ENCODE measurements around the gene PRDM2.

Gene PRDM2

GRCh38 chr1:13752852-13753251 lies 52.9 kb downstream of the PRDM2 start:
- Histone ChIP-seq H3K9ac (ENCODE audit: low read length) (no peak overlapping the region; the same call in 1 of the 2 replicates), H2AFZ (ENCODE audit: low read length) (no peak overlapping the region), H3K36me3 (ENCODE audit: insufficient read depth, low read length) (peaks cover 68% of the 10 kb centered on the region), H3K27ac (ENCODE audit: low read depth, low read length, poor library complexity, severe bottlenecking) (peak overlapping the region; percentile 34), H3K79me2 (ENCODE audit: insufficient read depth, low read length) (peaks cover 91% of the 10 kb centered on the region), H3F3A (ENCODE audit: insufficient read depth, low read length) (no peaks in the 10 kb centered on the region), H3K9me2 (ENCODE audit: low read depth, low read length) (no peaks in the 10 kb centered on the region), H4K20me1 (ENCODE audit: insufficient read depth, low read length) (peaks cover 9% of the 10 kb centered on the region), H3K4me3 (ENCODE audit: low read depth, low read length, poor library complexity, severe bottlenecking) (peak overlapping the region; percentile 89), H3K4me2 (ENCODE audit: low read length) (peak overlapping the region; percentile 94), H3K4me1 (ENCODE audit: insufficient read depth, low read length, severe bottlenecking) (peaks cover 85% of the 10 kb centered on the region), H3K27me3 (ENCODE audit: insufficient read depth, low read length) (no peaks in the 10 kb centered on the region), H3K9me3 (ENCODE audit: low read length) (no peaks in the 10 kb centered on the region)
- TF ChIP-seq EZH2 (IDR thresholded peaks at IDR 0.05; ENCODE audit: borderline replicate concordance, low read length), result no peak
- TF ChIP-seq, protein P1, sequence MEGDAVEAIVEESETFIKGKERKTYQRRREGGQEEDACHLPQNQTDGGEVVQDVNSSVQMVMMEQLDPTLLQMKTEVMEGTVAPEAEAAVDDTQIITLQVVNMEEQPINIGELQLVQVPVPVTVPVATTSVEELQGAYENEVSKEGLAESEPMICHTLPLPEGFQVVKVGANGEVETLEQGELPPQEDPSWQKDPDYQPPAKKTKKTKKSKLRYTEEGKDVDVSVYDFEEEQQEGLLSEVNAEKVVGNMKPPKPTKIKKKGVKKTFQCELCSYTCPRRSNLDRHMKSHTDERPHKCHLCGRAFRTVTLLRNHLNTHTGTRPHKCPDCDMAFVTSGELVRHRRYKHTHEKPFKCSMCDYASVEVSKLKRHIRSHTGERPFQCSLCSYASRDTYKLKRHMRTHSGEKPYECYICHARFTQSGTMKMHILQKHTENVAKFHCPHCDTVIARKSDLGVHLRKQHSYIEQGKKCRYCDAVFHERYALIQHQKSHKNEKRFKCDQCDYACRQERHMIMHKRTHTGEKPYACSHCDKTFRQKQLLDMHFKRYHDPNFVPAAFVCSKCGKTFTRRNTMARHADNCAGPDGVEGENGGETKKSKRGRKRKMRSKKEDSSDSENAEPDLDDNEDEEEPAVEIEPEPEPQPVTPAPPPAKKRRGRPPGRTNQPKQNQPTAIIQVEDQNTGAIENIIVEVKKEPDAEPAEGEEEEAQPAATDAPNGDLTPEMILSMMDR (IDR thresholded peaks at IDR 0.05; ENCODE audit: low read length), result no peak

DNA sequence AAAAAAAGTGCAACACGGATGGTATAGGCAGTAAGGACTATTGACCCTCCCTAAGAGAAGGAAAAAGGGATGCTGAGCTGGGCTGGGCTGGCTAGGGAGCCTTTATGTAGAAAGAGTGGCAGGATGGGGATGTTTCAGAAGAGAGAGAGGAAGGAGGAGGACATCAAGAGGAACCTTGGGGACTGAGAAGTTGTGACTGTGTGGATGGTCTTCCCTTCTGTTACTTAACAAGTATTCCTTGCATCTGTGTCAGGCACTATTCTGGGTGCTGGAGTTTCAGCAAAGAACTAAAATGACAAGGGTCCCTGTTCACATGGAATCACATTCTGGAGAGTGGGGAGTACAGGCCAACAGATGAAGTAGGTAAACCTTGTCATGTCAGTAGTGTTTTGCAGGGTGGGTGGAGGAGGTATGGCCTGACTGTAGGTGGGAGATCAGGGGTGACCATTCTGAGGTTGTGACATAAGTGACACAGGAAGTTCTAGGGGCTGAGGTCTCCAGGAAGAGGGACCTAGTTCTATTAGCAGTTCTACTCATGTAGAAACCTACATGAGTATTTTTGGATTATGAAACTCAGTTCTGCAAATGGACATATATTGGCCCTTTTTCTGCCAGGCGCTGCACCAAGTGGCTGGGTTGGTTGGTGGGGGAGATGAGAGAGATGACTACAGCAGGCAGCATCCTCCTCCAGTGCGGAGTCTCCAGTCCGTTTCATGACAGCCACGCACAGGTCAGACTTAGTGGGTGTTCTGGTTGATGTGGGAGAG lies 53.8 kb downstream of the PRDM2 start:
- Histone ChIP-seq H3K27me3 (ENCODE audit: insufficient read depth, low read length) (no peaks in the 10 kb centered on the region), H3K36me3 (ENCODE audit: insufficient read depth, low read length) (peaks cover 71% of the 10 kb centered on the region), H3F3A (ENCODE audit: insufficient read depth, low read length) (no peaks in the 10 kb centered on the region), H3K27ac (ENCODE audit: low read depth, low read length, poor library complexity, severe bottlenecking) (peak overlapping the region; percentile 53), H3K4me2 (ENCODE audit: low read length) (peak overlapping the region; percentile 94; the same call in 1 of the 2 replicates), H3K9me3 (ENCODE audit: low read length) (no peaks in the 10 kb centered on the region), H3K9ac (ENCODE audit: low read length) (no peak overlapping the region), H3K4me1 (ENCODE audit: insufficient read depth, low read length, severe bottlenecking) (peaks cover 85% of the 10 kb centered on the region), H2AFZ (ENCODE audit: low read length) (no peak overlapping the region), H4K20me1 (ENCODE audit: insufficient read depth, low read length) (peaks cover 9% of the 10 kb centered on the region), H3K4me3 (ENCODE audit: low read depth, low read length, poor library complexity, severe bottlenecking) (peak overlapping the region; percentile 28), H3K9me2 (ENCODE audit: low read depth, low read length) (no peaks in the 10 kb centered on the region), H3K79me2 (ENCODE audit: insufficient read depth, low read length) (peaks cover 92% of the 10 kb centered on the region)
- no peak for TF ChIP-seq EZH2 (IDR thresholded peaks at IDR 0.05; ENCODE audit: borderline replicate concordance, low read length)
- TF ChIP-seq, protein P1 (IDR thresholded peaks at IDR 0.05; ENCODE audit: low read length), result no peak

DNA sequence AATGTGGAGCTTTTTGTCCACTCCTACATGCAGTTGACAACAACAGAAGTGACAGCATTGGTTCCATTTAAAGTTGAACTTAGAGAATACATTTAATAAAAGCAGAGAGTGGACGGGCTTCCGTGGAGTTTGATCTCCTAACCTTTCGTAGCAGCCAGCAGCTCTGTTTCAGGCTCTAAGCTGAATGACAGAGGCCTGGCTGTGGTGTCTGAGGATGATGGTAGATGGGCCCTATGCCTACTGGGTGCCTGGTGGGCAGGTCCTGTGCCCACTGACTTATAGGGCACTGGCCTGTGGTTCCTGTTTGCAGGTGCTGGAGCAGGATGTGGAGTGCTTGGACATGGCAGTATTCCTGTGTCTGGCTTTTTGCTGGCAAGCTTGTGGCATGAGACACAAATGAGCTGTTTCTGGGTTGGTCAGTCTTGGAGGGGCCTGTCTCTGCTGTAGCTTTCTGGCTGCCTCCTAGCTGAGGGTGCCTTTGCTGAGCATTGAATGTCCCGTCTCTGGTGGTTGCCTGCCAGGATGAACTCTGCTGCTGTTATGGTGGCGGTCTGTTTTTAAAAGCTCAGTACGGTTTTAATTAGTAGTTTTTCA lies 54.6 kb downstream of the PRDM2 start:
- Histone ChIP-seq H3K79me2 (ENCODE audit: insufficient read depth, low read length) (peaks cover 99% of the 10 kb centered on the region), H3K4me1 (ENCODE audit: insufficient read depth, low read length, severe bottlenecking) (peaks cover 92% of the 10 kb centered on the region), H3F3A (ENCODE audit: insufficient read depth, low read length) (no peaks in the 10 kb centered on the region), H3K27me3 (ENCODE audit: insufficient read depth, low read length) (no peaks in the 10 kb centered on the region), H3K9me2 (ENCODE audit: low read depth, low read length) (no peaks in the 10 kb centered on the region), H3K4me2 (ENCODE audit: low read length) (peak overlapping the region; percentile 94; the same call in 1 of the 2 replicates), H4K20me1 (ENCODE audit: insufficient read depth, low read length) (peaks cover 9% of the 10 kb centered on the region), H3K9ac (ENCODE audit: low read length) (no peak overlapping the region), H3K4me3 (ENCODE audit: low read depth, low read length, poor library complexity, severe bottlenecking) (peak overlapping the region; percentile 8), H3K9me3 (ENCODE audit: low read length) (no peaks in the 10 kb centered on the region), H2AFZ (ENCODE audit: low read length) (no peak overlapping the region), H3K27ac (ENCODE audit: low read depth, low read length, poor library complexity, severe bottlenecking) (peak overlapping the region; percentile 53), H3K36me3 (ENCODE audit: insufficient read depth, low read length) (peaks cover 70% of the 10 kb centered on the region)
- TF ChIP-seq, protein P1 (IDR thresholded peaks at IDR 0.05; ENCODE audit: low read length), result no peak
- TF ChIP-seq EZH2 (IDR thresholded peaks at IDR 0.05; ENCODE audit: borderline replicate concordance, low read length), result no peak

All from OCI-LY1 (cell line).